HCT116 (cell line): Measurements from ENCODE around the gene ASB11. TPM values are rescaled to one million over a fixed set of nuclear protein-coding genes. Genes with fewer than 3 reads are reported as not detected.
"Not testable (repeated sequence)": the region's sequence is repeated elsewhere in the genome, so short reads cannot be mapped to it uniquely, and the experiment has no call there.

Source experiments
- ATAC-seq: fragments of 200-7000 bp; cut with Tn5 transposase; 2 replicates; pipeline ENCODE4 v1.9.1; 2020; ENCODE audit warnings: mild to moderate bottlenecking, moderate library complexity
- BruUV-seq: library from RNA; stranded (reverse); fragments of 400-500 nt; replicated peaks from 2 replicates; lab custom pipeline; 2021; lab: Mats Ljungman, UMichigan
- CTCF ChIA-PET: fragments of 300-600 bp; sonication (Branson Sonifier 250); formaldehyde crosslinking; loops from one replicate; lab custom pipeline; 2021; ENCODE audit warnings: antibody characterized with exemption; lab: Charles Lee
- POLR2A ChIA-PET: fragments of 300-600, 350-600 bp; sonication (Branson Sonifier 250); formaldehyde crosslinking; loops from one replicate; lab custom pipeline; 2021; ENCODE audit warnings: antibody characterized with exemption; lab: Charles Lee
- RAD21 ChIA-PET, 2 experiments: fragments of 300-600 bp; sonication (Branson Sonifier 250); formaldehyde crosslinking; loops; one replicate each; lab custom pipeline; 2023; ENCODE audit warnings: low total read pairs in 2 of 2; ENCODE audit not compliant: uncharacterized antibody in 2 of 2, unreplicated experiment in 2 of 2, low non-redundant PET in 1 of 2; lab: Charles Lee
- DNase-seq: peaks from one replicate; pipeline ENCODE4 v3.0.0-alpha.2; 2010; ENCODE audit warnings: low read depth, low spot score
- H2AFZ ChIP-seq: fragments of 200-600 bp; shearing (Covaris generic), sonication (generic); 2 replicates; pipeline ENCODE4 v1.6.1; 2017; ENCODE audit warnings: low read depth, mixed run types, mixed read lengths, antibody characterized with exemption, low read length; ENCODE audit not compliant: poor library complexity, severe bottlenecking
- H3K27ac ChIP-seq: 2 replicates; pipeline ENCODE4 v1.5.1; 2012; ENCODE audit warnings: low read depth, low read length
- H3K27me3 ChIP-seq: fragments of 200-600 bp; sonication (generic); 2 replicates; pipeline ENCODE4 v1.6.1; 2016; ENCODE audit warnings: mixed run types, low read length, mixed read lengths; ENCODE audit not compliant: insufficient read depth
- H3K36me3 ChIP-seq, 2 experiments: fragments of 200-500 bp in 1 of 2; fragments of 200-600 bp in 1 of 2; sonication (Bioruptor generic) in 1 of 2; sonication (generic) in 1 of 2; 2 replicates each; pipeline versions ENCODE4 v1.5.1 to v1.6.1; 2014 to 2016; ENCODE audit warnings: low read length in 2 of 2, inconsistent platforms in 1 of 2, mixed read lengths in 1 of 2, mixed run types in 1 of 2; ENCODE audit not compliant: insufficient read depth in 2 of 2, control insufficient read depth in 1 of 2
- H3K4me1 ChIP-seq, 2 experiments: fragments of 200-600 bp in 1 of 2; sonication (generic) in 1 of 2; 2 replicates each; pipeline versions ENCODE4 v1.5.1 to v1.6.1; 2012 to 2017; ENCODE audit warnings: low read length in 2 of 2, inconsistent platforms in 1 of 2, mild to moderate bottlenecking in 1 of 2, mixed read lengths in 1 of 2, mixed run types in 1 of 2, moderate library complexity in 1 of 2; ENCODE audit not compliant: insufficient read depth in 2 of 2, control insufficient read depth in 1 of 2
- H3K4me2 ChIP-seq: fragments of 200-600 bp; sonication (generic); 2 replicates; pipeline ENCODE4 v1.6.1; 2017; ENCODE audit warnings: mixed run types, low read length, mixed read lengths
- H3K4me3 ChIP-seq, 2 experiments: fragments of 200-600 bp in 1 of 2; sonication (generic) in 1 of 2; replicated peaks in 1 of 2; 2 replicates each; pipeline ENCODE4 v1.5.1; 2011 to 2016; ENCODE audit warnings: low read length in 2 of 2, control low read depth in 1 of 2, low read depth in 1 of 2, mild to moderate bottlenecking in 1 of 2, mixed read lengths in 1 of 2, mixed run types in 1 of 2
- H3K79me2 ChIP-seq: fragments of 200-600 bp; sonication (generic); 2 replicates; pipeline ENCODE4 v1.6.1; 2017; ENCODE audit warnings: mild to moderate bottlenecking, mixed run types, low read length, moderate library complexity, mixed read lengths; ENCODE audit not compliant: insufficient read depth
- H3K9ac ChIP-seq: fragments of 200-600 bp; sonication (generic); 2 replicates; pipeline ENCODE4 v1.6.1; 2016; ENCODE audit warnings: low read length, mixed read lengths
- H3K9me2 ChIP-seq: fragments of 200-600 bp; sonication (generic), shearing (Covaris generic); 2 replicates; pipeline ENCODE4 v1.6.1; 2017; ENCODE audit warnings: mixed run types, mild to moderate bottlenecking, moderate library complexity; ENCODE audit not compliant: insufficient read depth
- H3K9me3 ChIP-seq, 2 experiments: fragments of 200-500 bp in 1 of 2; fragments of 200-600 bp in 1 of 2; sonication (Bioruptor generic) in 1 of 2; sonication (generic) in 1 of 2; 2 replicates each; pipeline ENCODE4 v1.6.1; 2014 to 2017; ENCODE audit warnings: low read length in 2 of 2, mixed read lengths in 2 of 2, inconsistent platforms in 1 of 2, low read depth in 1 of 2, mild to moderate bottlenecking in 1 of 2, mixed run types in 1 of 2, moderate library complexity in 1 of 2; ENCODE audit not compliant: control insufficient read depth in 1 of 2, insufficient read depth in 1 of 2
- H4K20me1 ChIP-seq: fragments of 200-600 bp; sonication (generic), shearing (Covaris generic); 2 replicates; pipeline ENCODE4 v1.6.1; 2017; ENCODE audit warnings: mixed run types, mild to moderate bottlenecking, moderate library complexity; ENCODE audit not compliant: insufficient read depth
- CBX3 ChIP-seq: IDR thresholded peaks from 2 replicates; pipeline ENCODE4 v1.6.1; 2012; ENCODE audit warnings: low read depth
- CEBPB ChIP-seq: IDR thresholded peaks from 2 replicates; pipeline ENCODE4 v1.6.1; 2012; ENCODE audit warnings: low read depth
- ELF1 ChIP-seq: IDR thresholded peaks from 2 replicates; pipeline ENCODE4 v1.6.1; 2012; ENCODE audit warnings: low read depth, borderline replicate concordance
- EZH2phosphoT487 ChIP-seq: fragments of 200-600 bp; IDR thresholded peaks from 2 replicates; pipeline ENCODE4 v1.6.1; 2018; ENCODE audit warnings: antibody characterized with exemption, borderline replicate concordance
- JUND ChIP-seq: IDR thresholded peaks from 2 replicates; pipeline ENCODE4 v1.6.1; 2012
- MAX ChIP-seq: IDR thresholded peaks from 2 replicates; pipeline ENCODE4 v1.6.1; 2012
- POLR2A ChIP-seq: IDR thresholded peaks from 2 replicates; pipeline ENCODE4 v1.7.0; 2011; ENCODE audit warnings: borderline replicate concordance; ENCODE audit not compliant: insufficient read depth, insufficient read length; ENCODE audit errors: extremely low read depth
- SIN3A ChIP-seq: IDR thresholded peaks from 2 replicates; pipeline ENCODE4 v1.6.1; 2012; ENCODE audit warnings: low read depth
- SRF ChIP-seq: IDR thresholded peaks from 2 replicates; pipeline ENCODE4 v1.6.1; 2012; ENCODE audit warnings: low read depth
- TCF7L2 ChIP-seq: IDR thresholded peaks from 2 replicates; pipeline ENCODE4 v1.7.0; 2011; ENCODE audit warnings: borderline replicate concordance, inconsistent platforms; ENCODE audit not compliant: insufficient read depth, insufficient read length; ENCODE audit errors: extremely low read depth
- YY1 ChIP-seq: IDR thresholded peaks from 2 replicates; pipeline ENCODE4 v1.6.1; 2011; ENCODE audit warnings: low read length, low read depth, moderate library complexity, mild to moderate bottlenecking; ENCODE audit not compliant: insufficient replicate concordance; ENCODE audit errors: extremely low read depth
- ZFX ChIP-seq: fragments of 450-650 bp; IDR thresholded peaks from 2 replicates; pipeline ENCODE4 v1.6.1; 2017
- ZNF274 ChIP-seq: fragments of 200-500 bp; sonication (Bioruptor generic); IDR thresholded peaks from 2 replicates; pipeline ENCODE4 v1.6.1; 2014; ENCODE audit warnings: mild to moderate bottlenecking, low read depth, low read length, inconsistent platforms
- intact Hi-C: fragments of 100-400 bp; cut with micrococcal nuclease; formaldehyde crosslinking; loops from 2 replicates; pipeline ENCODE4 v1.10.0; 2022
- total RNA-seq: library from RNA; stranded (reverse); gene quantifications from one replicate; pipeline ENCODE4 v1.2.1, GENCODE V29; 2021; ENCODE audit not compliant: unreplicated experiment

The ASB11 gene
- total RNA-seq, 1 experiment from 2014 or later, result not detected

DNA sequence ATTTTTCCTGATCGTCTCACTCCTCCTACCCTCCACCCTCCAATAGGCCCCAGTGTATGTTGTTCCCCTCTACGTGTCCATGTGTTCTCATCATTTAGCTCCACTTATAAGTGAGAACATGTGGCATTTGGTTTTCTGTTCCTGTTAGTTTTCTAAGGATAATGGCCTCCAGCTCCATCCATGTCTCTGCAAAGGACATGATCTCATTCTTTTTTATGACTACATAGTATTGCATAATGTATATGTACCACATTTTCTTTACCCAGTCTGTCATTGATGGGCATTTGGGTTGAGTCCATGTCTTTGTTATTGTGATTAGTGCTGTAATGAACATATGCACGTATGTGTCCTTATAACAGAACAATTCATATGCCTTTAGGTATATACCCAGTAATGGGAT is 9.5 kb downstream of the ASB11 start:
- H3K4me1 ChIP-seq, H3K79me2 ChIP-seq, ATAC-seq, H3K9ac ChIP-seq, POLR2A ChIA-PET, H3K36me3 ChIP-seq, BruUV-seq, H4K20me1 ChIP-seq, H3K9me2 ChIP-seq, CTCF ChIA-PET, H3K27ac ChIP-seq, RAD21 ChIA-PET, DNase-seq, H3K9me3 ChIP-seq, H3K4me3 ChIP-seq, H3K4me2 ChIP-seq, H2AFZ ChIP-seq, intact Hi-C loops, H3K27me3 ChIP-seq: not testable (repeated sequence)

GRCh38 chrX:15301924-15302323 is 13.5 kb downstream of the ASB11 start:
- no peak overlapping the region for H3K27ac ChIP-seq
- ChIA-PET RAD21 (no interaction called here), POLR2A (no interaction called here), CTCF (no interaction called here)
- DNase-seq (no peak), ATAC-seq (no peak)
- no peak for TF ChIP-seq ZFX
- TF ChIP-seq SRF, result no peak
- no peak for TF ChIP-seq YY1
- TF ChIP-seq ELF1, result no peak
- TF ChIP-seq POLR2A, result no peak
- no peak for TF ChIP-seq CBX3
- no peak for TF ChIP-seq JUND
- no peak for TF ChIP-seq EZH2phosphoT487
- TF ChIP-seq MAX, result no peak
- TF ChIP-seq ZNF274, result no peak
- no peak for TF ChIP-seq SIN3A
- no peak for TF ChIP-seq TCF7L2
- TF ChIP-seq CEBPB, result no peak
- no peaks in the 10 kb centered on the region for H3K79me2 ChIP-seq
- H3K9me3 ChIP-seq, result no peaks in the 10 kb centered on the region
- H3K4me2 ChIP-seq, result no peak overlapping the region
- H3K4me3 ChIP-seq, result no peak overlapping the region
- intact Hi-C loops, result loop anchor here (5.0 kb wide), 1 partner anchor 170 kb away; no protein-coding TSS in a partner anchor
- H3K9ac ChIP-seq, result no peak overlapping the region
- H3K4me1 ChIP-seq, result no peaks in the 10 kb centered on the region
- H3K36me3 ChIP-seq, result no peaks in the 10 kb centered on the region
- no peaks in the 10 kb centered on the region for H4K20me1 ChIP-seq
- H3K9me2 ChIP-seq, result no peaks in the 10 kb centered on the region
- no TSS peak for BruUV-seq
- no peak overlapping the region for H2AFZ ChIP-seq
- no peaks in the 10 kb centered on the region for H3K27me3 ChIP-seq
